ENCODE results near the gene AJUBA.
"Not testable (repeated sequence)": the region's sequence is repeated elsewhere in the genome, so short reads cannot be mapped to it uniquely, and the experiment has no call there.

AJUBA gene

GRCh38 chr14:23015618-23016017 lies 33.3 kb upstream of the AJUBA start:
- POLR2A ChIA-PET (ENCODE audit: low non-redundant PET) = no interaction called here

GRCh38 chr14:23013749-23014054 lies 31.4 kb upstream of the AJUBA start:
- DNase-seq (ENCODE audit: low spot score); POLR2A ChIA-PET (ENCODE audit: low non-redundant PET); H3K27ac ChIP-seq: not testable (repeated sequence)
- CTCF ChIA-PET = interaction anchor here (0.8 kb wide), 1 partner anchor 275 kb away, joined by 5 read pairs; no protein-coding TSS in a partner anchor

More at GRCh38 chr14:23015618-23016017, 33.3 kb upstream of the AJUBA start:
- TF ChIP-seq CTCF (conservative IDR thresholded peaks at IDR 0.05; ENCODE audit: low read depth) = no peak
- CTCF ChIA-PET = no interaction called here
- DNase-seq (ENCODE audit: low spot score) = no peak
- no peak overlapping the region for H3K27ac ChIP-seq

- ChIA-PET CTCF (interaction anchor here (0.6 to 1.3 kb wide), 3 partner anchors 27 to 275 kb away, joined by 3 to 5 read pairs (median 5); no protein-coding TSS in a partner anchor), POLR2A (ENCODE audit: low non-redundant PET) (no interaction called here)
- H3K27ac ChIP-seq = no peak overlapping the region
- DNase-seq (ENCODE audit: low spot score) = no peak
- TF ChIP-seq CTCF (conservative IDR thresholded peaks at IDR 0.05; ENCODE audit: low read depth) = no peak
Observed at GRCh38 chr14:23013054-23013748, 30.9 kb upstream of the AJUBA start.

- no peak for TF ChIP-seq CTCF (conservative IDR thresholded peaks at IDR 0.05; ENCODE audit: low read depth)
- POLR2A ChIA-PET (ENCODE audit: low non-redundant PET) = interaction anchor here (0.6 kb wide), 1 partner anchor 32 kb away, joined by 3 read pairs; no protein-coding TSS in a partner anchor
- DNase-seq (ENCODE audit: low spot score) = peak; percentile 78
- H3K27ac ChIP-seq = peak within 1 kb of the TSS; percentile 85
- CTCF ChIA-PET = interaction anchor here (0.6 to 0.7 kb wide), 2 partner anchors 138 to 453 kb away, joined by 3 to 7 read pairs; no protein-coding TSS in a partner anchor
Observed at GRCh38 chr14:23009939-23010726, 27.8 kb upstream of the AJUBA start, which contains the start of gene C14orf93. Gene C14orf93, minus strand, starts transcription at chr14:23010143. Its CDS starts 11,120 bp downstream, at chr14:22999023.

- DNase-seq (ENCODE audit: low spot score) = no peak
- peak overlapping the region; percentile 85 for H3K27ac ChIP-seq
- ChIA-PET CTCF (no interaction called here), POLR2A (ENCODE audit: low non-redundant PET) (no interaction called here)
- no peak for TF ChIP-seq CTCF (conservative IDR thresholded peaks at IDR 0.05; ENCODE audit: low read depth)
Observed at GRCh38 chr14:23009483-23009938, 27.2 kb upstream of the AJUBA start.

GRCh38 chr14:23008831-23009230 lies 26.5 kb upstream of the AJUBA start:
- no peak for DNase-seq (ENCODE audit: low spot score)
- CTCF ChIA-PET = no interaction called here
- TF ChIP-seq CTCF (conservative IDR thresholded peaks at IDR 0.05; ENCODE audit: low read depth) = no peak
- POLR2A ChIA-PET (ENCODE audit: low non-redundant PET) = no interaction called here
- H3K27ac ChIP-seq = no peak overlapping the region
